ENCODE measurements around the gene GAK.

DNA sequence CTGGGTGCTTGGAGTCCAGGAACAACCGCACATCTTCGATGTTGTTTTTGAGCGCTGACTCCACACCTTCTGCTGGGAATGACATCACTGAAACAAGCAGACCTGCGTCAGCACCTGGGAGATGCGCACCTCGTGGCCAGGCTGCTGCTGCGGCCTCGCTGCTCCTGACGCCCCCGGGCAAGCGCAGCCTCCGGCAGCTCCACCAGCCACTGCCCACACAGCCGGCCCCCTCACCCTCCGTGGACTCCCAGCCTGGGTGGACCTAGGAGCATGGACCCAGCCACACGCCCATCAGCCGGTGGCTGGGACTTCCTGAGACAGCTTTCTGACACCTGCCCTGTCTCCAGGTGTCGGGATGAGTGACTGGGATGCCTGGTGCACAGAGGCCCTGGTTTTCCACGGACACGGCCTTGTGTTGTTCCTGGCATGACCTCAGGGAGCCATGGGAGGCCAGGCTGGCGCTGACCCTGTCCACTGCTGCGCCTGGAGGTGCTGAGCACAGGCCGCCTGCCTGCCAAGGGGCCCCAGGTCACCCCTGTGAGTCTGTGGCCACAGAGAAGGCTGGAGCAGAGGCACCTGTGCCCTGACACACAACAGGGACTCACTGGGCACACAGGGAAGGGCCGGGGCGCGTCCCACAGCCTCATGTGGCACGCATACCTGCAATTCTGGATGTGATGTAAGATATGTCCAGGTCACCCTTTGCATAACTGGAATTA lies 48.6 kb downstream of the GAK start:
- TF ChIP-seq, protein P1, sequence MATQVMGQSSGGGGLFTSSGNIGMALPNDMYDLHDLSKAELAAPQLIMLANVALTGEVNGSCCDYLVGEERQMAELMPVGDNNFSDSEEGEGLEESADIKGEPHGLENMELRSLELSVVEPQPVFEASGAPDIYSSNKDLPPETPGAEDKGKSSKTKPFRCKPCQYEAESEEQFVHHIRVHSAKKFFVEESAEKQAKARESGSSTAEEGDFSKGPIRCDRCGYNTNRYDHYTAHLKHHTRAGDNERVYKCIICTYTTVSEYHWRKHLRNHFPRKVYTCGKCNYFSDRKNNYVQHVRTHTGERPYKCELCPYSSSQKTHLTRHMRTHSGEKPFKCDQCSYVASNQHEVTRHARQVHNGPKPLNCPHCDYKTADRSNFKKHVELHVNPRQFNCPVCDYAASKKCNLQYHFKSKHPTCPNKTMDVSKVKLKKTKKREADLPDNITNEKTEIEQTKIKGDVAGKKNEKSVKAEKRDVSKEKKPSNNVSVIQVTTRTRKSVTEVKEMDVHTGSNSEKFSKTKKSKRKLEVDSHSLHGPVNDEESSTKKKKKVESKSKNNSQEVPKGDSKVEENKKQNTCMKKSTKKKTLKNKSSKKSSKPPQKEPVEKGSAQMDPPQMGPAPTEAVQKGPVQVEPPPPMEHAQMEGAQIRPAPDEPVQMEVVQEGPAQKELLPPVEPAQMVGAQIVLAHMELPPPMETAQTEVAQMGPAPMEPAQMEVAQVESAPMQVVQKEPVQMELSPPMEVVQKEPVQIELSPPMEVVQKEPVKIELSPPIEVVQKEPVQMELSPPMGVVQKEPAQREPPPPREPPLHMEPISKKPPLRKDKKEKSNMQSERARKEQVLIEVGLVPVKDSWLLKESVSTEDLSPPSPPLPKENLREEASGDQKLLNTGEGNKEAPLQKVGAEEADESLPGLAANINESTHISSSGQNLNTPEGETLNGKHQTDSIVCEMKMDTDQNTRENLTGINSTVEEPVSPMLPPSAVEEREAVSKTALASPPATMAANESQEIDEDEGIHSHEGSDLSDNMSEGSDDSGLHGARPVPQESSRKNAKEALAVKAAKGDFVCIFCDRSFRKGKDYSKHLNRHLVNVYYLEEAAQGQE (IDR thresholded peaks at IDR 0.05), result no peak
- TF ChIP-seq, protein P2, sequence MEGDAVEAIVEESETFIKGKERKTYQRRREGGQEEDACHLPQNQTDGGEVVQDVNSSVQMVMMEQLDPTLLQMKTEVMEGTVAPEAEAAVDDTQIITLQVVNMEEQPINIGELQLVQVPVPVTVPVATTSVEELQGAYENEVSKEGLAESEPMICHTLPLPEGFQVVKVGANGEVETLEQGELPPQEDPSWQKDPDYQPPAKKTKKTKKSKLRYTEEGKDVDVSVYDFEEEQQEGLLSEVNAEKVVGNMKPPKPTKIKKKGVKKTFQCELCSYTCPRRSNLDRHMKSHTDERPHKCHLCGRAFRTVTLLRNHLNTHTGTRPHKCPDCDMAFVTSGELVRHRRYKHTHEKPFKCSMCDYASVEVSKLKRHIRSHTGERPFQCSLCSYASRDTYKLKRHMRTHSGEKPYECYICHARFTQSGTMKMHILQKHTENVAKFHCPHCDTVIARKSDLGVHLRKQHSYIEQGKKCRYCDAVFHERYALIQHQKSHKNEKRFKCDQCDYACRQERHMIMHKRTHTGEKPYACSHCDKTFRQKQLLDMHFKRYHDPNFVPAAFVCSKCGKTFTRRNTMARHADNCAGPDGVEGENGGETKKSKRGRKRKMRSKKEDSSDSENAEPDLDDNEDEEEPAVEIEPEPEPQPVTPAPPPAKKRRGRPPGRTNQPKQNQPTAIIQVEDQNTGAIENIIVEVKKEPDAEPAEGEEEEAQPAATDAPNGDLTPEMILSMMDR (IDR thresholded peaks at IDR 0.05; ENCODE audit: low read depth, low read length, missing input control), result no peak
- TF ChIP-seq, protein P3, sequence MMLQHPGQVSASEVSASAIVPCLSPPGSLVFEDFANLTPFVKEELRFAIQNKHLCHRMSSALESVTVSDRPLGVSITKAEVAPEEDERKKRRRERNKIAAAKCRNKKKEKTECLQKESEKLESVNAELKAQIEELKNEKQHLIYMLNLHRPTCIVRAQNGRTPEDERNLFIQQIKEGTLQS (IDR thresholded peaks at IDR 0.05), result no peak
